Measurements from ENCODE around the gene GRB10. TPM values are rescaled to one million over a fixed set of nuclear protein-coding genes. Genes with fewer than 3 reads are reported as not detected.

Gene GRB10
- total RNA-seq, 1 donor from 2014 or later: 93.0 TPM

GRCh38 chr7:50825465-50825864, 42.8 kb upstream of the GRB10 start:
- TF ChIP-seq CTCF (conservative IDR thresholded peaks at IDR 0.05): no peak
- peaks cover 20% of the 10 kb centered on the region for H3K4me1 Mint-ChIP-seq
- H3K36me3 Mint-ChIP-seq (ENCODE audit: low read depth): no peaks in the 10 kb centered on the region
- peaks cover 3% of the 10 kb centered on the region for H3K9me3 Mint-ChIP-seq
- no peak overlapping the region for H3K4me3 Mint-ChIP-seq
- DNase-seq (ENCODE audit: low read depth, low spot score): no peak
- H3K27ac Mint-ChIP-seq (ENCODE audit: unreplicated experiment): no peak overlapping the region
- H3K27me3 Mint-ChIP-seq (ENCODE audit: low read depth): no peaks in the 10 kb centered on the region

GRCh38 chr7:50824882-50825281, 42.2 kb upstream of the GRB10 start:
- no peak for TF ChIP-seq CTCF (conservative IDR thresholded peaks at IDR 0.05)
- DNase-seq (ENCODE audit: low read depth, low spot score): no peak
- H3K9me3 Mint-ChIP-seq: peaks cover 3% of the 10 kb centered on the region
- no peaks in the 10 kb centered on the region for H3K27me3 Mint-ChIP-seq (ENCODE audit: low read depth)
- no peak overlapping the region for H3K27ac Mint-ChIP-seq (ENCODE audit: unreplicated experiment)
- H3K4me1 Mint-ChIP-seq: peaks cover 20% of the 10 kb centered on the region
- no peaks in the 10 kb centered on the region for H3K36me3 Mint-ChIP-seq (ENCODE audit: low read depth)
- H3K4me3 Mint-ChIP-seq: no peak overlapping the region

- Mint-ChIP-seq H3K27ac (ENCODE audit: unreplicated experiment) (no peak overlapping the region), H3K27me3 (ENCODE audit: low read depth) (no peaks in the 10 kb centered on the region), H3K4me1 (peaks cover 20% of the 10 kb centered on the region), H3K36me3 (ENCODE audit: low read depth) (no peaks in the 10 kb centered on the region), H3K9me3 (peaks cover 2% of the 10 kb centered on the region), H3K4me3 (no peak overlapping the region)
- DNase-seq (ENCODE audit: low read depth, low spot score): no peak
- no peak for TF ChIP-seq CTCF (conservative IDR thresholded peaks at IDR 0.05)
Observed at GRCh38 chr7:50822706-50823105, 40.0 kb upstream of the GRB10 start.

GRCh38 chr7:50822110-50822509, 39.4 kb upstream of the GRB10 start:
- H3K9me3 Mint-ChIP-seq: no peaks in the 10 kb centered on the region
- DNase-seq (ENCODE audit: low read depth, low spot score): no peak
- peaks cover 19% of the 10 kb centered on the region for H3K4me1 Mint-ChIP-seq
- H3K27ac Mint-ChIP-seq (ENCODE audit: unreplicated experiment): no peak overlapping the region
- TF ChIP-seq CTCF (conservative IDR thresholded peaks at IDR 0.05): no peak
- H3K36me3 Mint-ChIP-seq (ENCODE audit: low read depth): no peaks in the 10 kb centered on the region
- no peak overlapping the region for H3K4me3 Mint-ChIP-seq
- H3K27me3 Mint-ChIP-seq (ENCODE audit: low read depth): no peaks in the 10 kb centered on the region

GRCh38 chr7:50821457-50822008, 38.8 kb upstream of the GRB10 start:
- no peak for TF ChIP-seq CTCF (conservative IDR thresholded peaks at IDR 0.05)
- Mint-ChIP-seq H3K4me3 (no peak overlapping the region), H3K27me3 (ENCODE audit: low read depth) (no peaks in the 10 kb centered on the region), H3K36me3 (ENCODE audit: low read depth) (no peaks in the 10 kb centered on the region), H3K4me1 (peaks cover 13% of the 10 kb centered on the region), H3K9me3 (peaks cover 4% of the 10 kb centered on the region), H3K27ac (ENCODE audit: unreplicated experiment) (no peak overlapping the region)
- DNase-seq (ENCODE audit: low read depth, low spot score): no peak

Data from neural crest cell (in vitro differentiated cells).